K562 (cell line): ENCODE results near the gene MAPKAPK3. TPM values are rescaled to one million over a fixed set of nuclear protein-coding genes. Genes with fewer than 3 reads are reported as not detected.

Source experiments
- CBFB ChIP-seq: sonication (generic); formaldehyde crosslinking; IDR thresholded peaks from 2 replicates; pipeline ENCODE4 v1.4.0; 2020; ENCODE audit warnings: mild to moderate bottlenecking, missing genetic modification reagents
- IFI16 ChIP-seq: fragments of 250-450 bp; sonication (Bioruptor Pico); IDR thresholded peaks from 2 replicates; pipeline ENCODE4 v2.1.2; 2022; ENCODE audit warnings: mild to moderate bottlenecking, inconsistent platforms
- KLF6 ChIP-seq: fragments of 250-450 bp; sonication (Bioruptor Pico); IDR thresholded peaks from 2 replicates; pipeline ENCODE4 v1.4.0; 2020; ENCODE audit warnings: mild to moderate bottlenecking, moderate library complexity, borderline replicate concordance
- MBD2 ChIP-seq: sonication (generic); IDR thresholded peaks from 2 replicates; pipeline ENCODE4 v1.6.1; 2016; ENCODE audit warnings: low read depth, borderline replicate concordance
- MTA3 ChIP-seq: fragments of 450-650 bp; formaldehyde crosslinking; IDR thresholded peaks from 2 replicates; pipeline ENCODE4 v1.6.1; 2017; ENCODE audit warnings: mild to moderate bottlenecking, borderline replicate concordance
- PCBP2 ChIP-seq: fragments of 200-400 bp; formaldehyde crosslinking; IDR thresholded peaks from 2 replicates; pipeline ENCODE4 v1.6.1; 2018; ENCODE audit warnings: low read length, low read depth, mild to moderate bottlenecking, moderate library complexity; ENCODE audit not compliant: poor library complexity, severe bottlenecking
- POU5F1 ChIP-seq: fragments of 150-350 bp; IDR thresholded peaks from 2 replicates; pipeline ENCODE4 v1.6.1; 2014; ENCODE audit warnings: borderline replicate concordance, low read length, low read depth, mild to moderate bottlenecking; ENCODE audit not compliant: partially characterized antibody
- RB1 ChIP-seq: fragments of 450-650 bp; IDR thresholded peaks from 2 replicates; pipeline ENCODE4 v1.6.1; 2017; ENCODE audit warnings: low read depth, mild to moderate bottlenecking
- TCF7L2 ChIP-seq: fragments of 150-350 bp; IDR thresholded peaks from 2 replicates; pipeline ENCODE4 v1.6.1; 2016; ENCODE audit warnings: low read depth, mild to moderate bottlenecking, low read length, moderate library complexity
- U2AF2 ChIP-seq: fragments of 200-400 bp; formaldehyde crosslinking; optimal IDR thresholded peaks from 2 replicates; pipeline ENCODE3; 2017; ENCODE audit warnings: low read depth, mild to moderate bottlenecking, low read length
- ZNF445 ChIP-seq: fragments of 250-450 bp; sonication (Bioruptor Pico); IDR thresholded peaks from 2 replicates; pipeline ENCODE4 v1.4.0; 2020; ENCODE audit warnings: low read depth, mild to moderate bottlenecking, moderate library complexity
- ZNF79 ChIP-seq: fragments of 250-450 bp; sonication (Bioruptor Pico); IDR thresholded peaks from 2 replicates; pipeline ENCODE4 v1.4.0; 2020; ENCODE audit warnings: low read depth, mild to moderate bottlenecking, moderate library complexity
- ZZZ3 ChIP-seq: fragments of 450-650 bp; IDR thresholded peaks from 2 replicates; pipeline ENCODE4 v1.6.1; 2016; ENCODE audit warnings: antibody characterized with exemption, mild to moderate bottlenecking, moderate library complexity
- polyA plus RNA-seq, 8 experiments: library from polyadenylated mRNA; depleted of rRNA in 4 of 8; stranded (reverse) in 5 of 8; unstranded in 3 of 8; fragments of >200 nt; fragmentation: Nextera tagmentation in 2 of 8; fragmentation: Illumina TruSeq in 1 of 8; extraction: Ambion mirVana in 2 of 8; extraction: Trizol in 1 of 8; gene quantifications; 2 replicates each; pipeline versions ENCODE4 v1.2.1 to v1.2.3, GENCODE V29; 2011 to 2014; ENCODE audit warnings: inconsistent platforms in 1 of 8, missing spikeins in 1 of 8
- total RNA-seq, 7 experiments: library from RNA; depleted of rRNA in 6 of 7; stranded (reverse); fragments of >200 nt in 6 of 7; fragmentation: Illumina TruSeq in 2 of 7; extraction: Trizol in 2 of 7; gene quantifications; 2 replicates each; pipeline versions ENCODE4 v1.2.1 to v1.2.3, GENCODE V29; 2011 to 2021; ENCODE audit warnings: low replicate concordance in 1 of 7
- TF ChIP-seq, protein P1 (sequence below): sonication (generic); formaldehyde crosslinking; IDR thresholded peaks from 2 replicates; pipeline ENCODE4 v1.8.1; 2023; ENCODE audit warnings: mild to moderate bottlenecking, missing genetic modification reagents
- TF ChIP-seq, protein P2 (sequence below): sonication (generic); formaldehyde crosslinking; IDR thresholded peaks from 2 replicates; pipeline ENCODE4 v1.4.0; 2020; ENCODE audit warnings: mild to moderate bottlenecking, missing genetic modification reagents
- TF ChIP-seq, protein P3 (sequence below), 3 experiments: fragments of 200-800 bp in 1 of 3; fragments of 250-450 bp in 1 of 3; fragments of 450-650 bp in 1 of 3; sonication (Bioruptor Pico) in 1 of 3; sonication (Bioruptor generic) in 1 of 3; formaldehyde crosslinking in 1 of 3; IDR thresholded peaks; 2 replicates each; pipeline versions ENCODE4 v1.6.1 to v1.8.0; 2016 to 2022; ENCODE audit warnings: mild to moderate bottlenecking in 2 of 3, missing genetic modification characterization in 2 of 3, missing compliant biosample characterization in 1 of 3, moderate library complexity in 1 of 3
- TF ChIP-seq, protein P4 (sequence below): fragments of 250-450 bp; sonication (Bioruptor Pico); IDR thresholded peaks from 2 replicates; pipeline ENCODE4 v1.4.0; 2020; ENCODE audit warnings: mild to moderate bottlenecking, moderate library complexity

The MAPKAPK3 gene
- total and polyA plus RNA-seq, 9 of the 15 experiments (the other 6 are each of a cell fraction or from before 2014, with no cell fraction given), result 8.0 to 56.4 (median 41.2) TPM

DNA sequence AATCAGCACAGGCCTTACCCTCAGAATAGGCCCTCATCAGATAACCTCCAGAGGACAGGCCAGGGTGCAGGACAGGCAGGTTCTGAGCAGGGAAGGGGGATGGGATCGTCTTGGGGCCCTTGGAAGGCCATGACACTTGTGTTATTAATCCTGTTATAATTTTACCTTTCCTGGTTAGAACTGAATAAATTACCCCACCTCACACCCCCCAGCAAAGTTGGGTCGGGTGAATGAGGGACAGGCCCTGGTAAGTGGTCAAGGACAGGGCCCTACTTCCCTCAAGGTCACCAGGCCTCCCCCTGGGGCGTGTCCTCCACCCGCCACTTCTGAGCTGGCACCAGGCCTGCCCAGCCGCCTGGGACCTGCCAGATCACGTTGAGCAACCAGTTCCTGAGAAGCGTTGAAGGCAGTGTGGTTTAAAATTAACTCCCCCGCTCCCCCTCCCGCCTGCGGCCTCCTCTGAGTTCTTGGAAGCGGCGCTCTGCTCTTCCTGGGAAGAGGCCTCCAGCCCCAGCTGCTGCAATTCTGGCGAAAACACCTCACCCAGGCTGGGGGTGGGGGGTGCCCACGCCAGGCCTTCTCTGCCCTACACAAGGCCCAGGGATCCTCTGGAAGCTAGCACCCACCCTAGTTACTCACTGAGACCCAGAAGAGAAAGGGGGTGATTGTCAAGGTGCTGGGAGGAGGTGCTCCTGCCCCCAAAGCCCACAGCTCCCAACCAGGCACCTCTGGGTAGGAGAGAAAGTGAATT is 15.9 kb upstream of the MAPKAPK3 start (continued):
- TF ChIP-seq ZZZ3 (no peak), CBFB (CRISPR knock-in tag) (no peak), KLF6 (no peak), ZNF79 (CRISPR knock-in tag) (no peak), POU5F1 (no peak), ZNF445 (no peak), IFI16 (no peak), PCBP2 (no peak), MTA3 (peak; percentile 69), RB1 (no peak), MBD2 (peak; percentile 32; the same call in 1 of the 2 replicates), U2AF2 (no peak), TCF7L2 (no peak)
- TF ChIP-seq, protein P1, sequence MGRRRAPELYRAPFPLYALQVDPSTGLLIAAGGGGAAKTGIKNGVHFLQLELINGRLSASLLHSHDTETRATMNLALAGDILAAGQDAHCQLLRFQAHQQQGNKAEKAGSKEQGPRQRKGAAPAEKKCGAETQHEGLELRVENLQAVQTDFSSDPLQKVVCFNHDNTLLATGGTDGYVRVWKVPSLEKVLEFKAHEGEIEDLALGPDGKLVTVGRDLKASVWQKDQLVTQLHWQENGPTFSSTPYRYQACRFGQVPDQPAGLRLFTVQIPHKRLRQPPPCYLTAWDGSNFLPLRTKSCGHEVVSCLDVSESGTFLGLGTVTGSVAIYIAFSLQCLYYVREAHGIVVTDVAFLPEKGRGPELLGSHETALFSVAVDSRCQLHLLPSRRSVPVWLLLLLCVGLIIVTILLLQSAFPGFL (CRISPR knock-in tag), result no peak
- TF ChIP-seq, protein P2, sequence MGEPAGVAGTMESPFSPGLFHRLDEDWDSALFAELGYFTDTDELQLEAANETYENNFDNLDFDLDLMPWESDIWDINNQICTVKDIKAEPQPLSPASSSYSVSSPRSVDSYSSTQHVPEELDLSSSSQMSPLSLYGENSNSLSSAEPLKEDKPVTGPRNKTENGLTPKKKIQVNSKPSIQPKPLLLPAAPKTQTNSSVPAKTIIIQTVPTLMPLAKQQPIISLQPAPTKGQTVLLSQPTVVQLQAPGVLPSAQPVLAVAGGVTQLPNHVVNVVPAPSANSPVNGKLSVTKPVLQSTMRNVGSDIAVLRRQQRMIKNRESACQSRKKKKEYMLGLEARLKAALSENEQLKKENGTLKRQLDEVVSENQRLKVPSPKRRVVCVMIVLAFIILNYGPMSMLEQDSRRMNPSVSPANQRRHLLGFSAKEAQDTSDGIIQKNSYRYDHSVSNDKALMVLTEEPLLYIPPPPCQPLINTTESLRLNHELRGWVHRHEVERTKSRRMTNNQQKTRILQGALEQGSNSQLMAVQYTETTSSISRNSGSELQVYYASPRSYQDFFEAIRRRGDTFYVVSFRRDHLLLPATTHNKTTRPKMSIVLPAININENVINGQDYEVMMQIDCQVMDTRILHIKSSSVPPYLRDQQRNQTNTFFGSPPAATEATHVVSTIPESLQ (CRISPR knock-in tag), result no peak
- TF ChIP-seq, protein P3, sequence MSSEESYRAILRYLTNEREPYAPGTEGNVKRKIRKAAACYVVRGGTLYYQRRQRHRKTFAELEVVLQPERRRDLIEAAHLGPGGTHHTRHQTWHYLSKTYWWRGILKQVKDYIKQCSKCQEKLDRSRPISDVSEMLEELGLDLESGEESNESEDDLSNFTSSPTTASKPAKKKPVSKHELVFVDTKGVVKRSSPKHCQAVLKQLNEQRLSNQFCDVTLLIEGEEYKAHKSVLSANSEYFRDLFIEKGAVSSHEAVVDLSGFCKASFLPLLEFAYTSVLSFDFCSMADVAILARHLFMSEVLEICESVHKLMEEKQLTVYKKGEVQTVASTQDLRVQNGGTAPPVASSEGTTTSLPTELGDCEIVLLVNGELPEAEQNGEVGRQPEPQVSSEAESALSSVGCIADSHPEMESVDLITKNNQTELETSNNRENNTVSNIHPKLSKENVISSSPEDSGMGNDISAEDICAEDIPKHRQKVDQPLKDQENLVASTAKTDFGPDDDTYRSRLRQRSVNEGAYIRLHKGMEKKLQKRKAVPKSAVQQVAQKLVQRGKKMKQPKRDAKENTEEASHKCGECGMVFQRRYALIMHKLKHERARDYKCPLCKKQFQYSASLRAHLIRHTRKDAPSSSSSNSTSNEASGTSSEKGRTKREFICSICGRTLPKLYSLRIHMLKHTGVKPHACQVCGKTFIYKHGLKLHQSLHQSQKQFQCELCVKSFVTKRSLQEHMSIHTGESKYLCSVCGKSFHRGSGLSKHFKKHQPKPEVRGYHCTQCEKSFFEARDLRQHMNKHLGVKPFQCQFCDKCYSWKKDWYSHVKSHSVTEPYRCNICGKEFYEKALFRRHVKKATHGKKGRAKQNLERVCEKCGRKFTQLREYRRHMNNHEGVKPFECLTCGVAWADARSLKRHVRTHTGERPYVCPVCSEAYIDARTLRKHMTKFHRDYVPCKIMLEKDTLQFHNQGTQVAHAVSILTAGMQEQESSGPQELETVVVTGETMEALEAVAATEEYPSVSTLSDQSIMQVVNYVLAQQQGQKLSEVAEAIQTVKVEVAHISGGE (CRISPR knock-in tag; IDR thresholded peaks at IDR 0.05), result peak in 1 of 3 experiments; percentile 26; a peak in 1 of 6 replicates
- TF ChIP-seq, protein P4, sequence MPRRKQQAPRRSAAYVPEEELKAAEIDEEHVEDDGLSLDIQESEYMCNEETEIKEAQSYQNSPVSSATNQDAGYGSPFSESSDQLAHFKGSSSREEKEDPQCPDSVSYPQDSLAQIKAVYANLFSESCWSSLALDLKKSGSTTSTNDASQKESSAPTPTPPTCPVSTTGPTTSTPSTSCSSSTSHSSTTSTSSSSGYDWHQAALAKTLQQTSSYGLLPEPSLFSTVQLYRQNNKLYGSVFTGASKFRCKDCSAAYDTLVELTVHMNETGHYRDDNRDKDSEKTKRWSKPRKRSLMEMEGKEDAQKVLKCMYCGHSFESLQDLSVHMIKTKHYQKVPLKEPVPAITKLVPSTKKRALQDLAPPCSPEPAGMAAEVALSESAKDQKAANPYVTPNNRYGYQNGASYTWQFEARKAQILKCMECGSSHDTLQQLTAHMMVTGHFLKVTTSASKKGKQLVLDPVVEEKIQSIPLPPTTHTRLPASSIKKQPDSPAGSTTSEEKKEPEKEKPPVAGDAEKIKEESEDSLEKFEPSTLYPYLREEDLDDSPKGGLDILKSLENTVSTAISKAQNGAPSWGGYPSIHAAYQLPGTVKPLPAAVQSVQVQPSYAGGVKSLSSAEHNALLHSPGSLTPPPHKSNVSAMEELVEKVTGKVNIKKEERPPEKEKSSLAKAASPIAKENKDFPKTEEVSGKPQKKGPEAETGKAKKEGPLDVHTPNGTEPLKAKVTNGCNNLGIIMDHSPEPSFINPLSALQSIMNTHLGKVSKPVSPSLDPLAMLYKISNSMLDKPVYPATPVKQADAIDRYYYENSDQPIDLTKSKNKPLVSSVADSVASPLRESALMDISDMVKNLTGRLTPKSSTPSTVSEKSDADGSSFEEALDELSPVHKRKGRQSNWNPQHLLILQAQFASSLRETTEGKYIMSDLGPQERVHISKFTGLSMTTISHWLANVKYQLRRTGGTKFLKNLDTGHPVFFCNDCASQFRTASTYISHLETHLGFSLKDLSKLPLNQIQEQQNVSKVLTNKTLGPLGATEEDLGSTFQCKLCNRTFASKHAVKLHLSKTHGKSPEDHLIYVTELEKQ (CRISPR knock-in tag), result no peak
